ENCODE results near the gene NTSR2.

DNA sequence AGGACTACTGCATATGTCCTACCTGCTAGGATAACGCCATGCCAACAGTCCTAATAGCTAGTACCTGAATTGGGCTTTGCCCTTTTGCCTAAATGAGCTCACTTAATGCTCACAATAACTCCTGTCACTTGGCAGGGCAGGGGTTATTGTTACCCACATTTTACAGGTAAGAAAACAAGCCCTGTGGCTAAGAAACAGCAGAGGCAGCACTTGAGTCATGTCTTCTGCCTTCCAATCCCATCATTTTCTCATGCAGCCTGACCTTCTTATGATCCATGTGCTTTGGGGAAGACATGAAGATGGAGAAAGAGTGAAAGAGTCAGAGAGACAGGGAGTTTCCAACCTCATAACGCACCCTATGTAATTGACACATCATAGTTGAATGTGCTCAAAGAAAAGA, 42.9 kb upstream of the NTSR2 start:
- TF ChIP-seq, protein P1, sequence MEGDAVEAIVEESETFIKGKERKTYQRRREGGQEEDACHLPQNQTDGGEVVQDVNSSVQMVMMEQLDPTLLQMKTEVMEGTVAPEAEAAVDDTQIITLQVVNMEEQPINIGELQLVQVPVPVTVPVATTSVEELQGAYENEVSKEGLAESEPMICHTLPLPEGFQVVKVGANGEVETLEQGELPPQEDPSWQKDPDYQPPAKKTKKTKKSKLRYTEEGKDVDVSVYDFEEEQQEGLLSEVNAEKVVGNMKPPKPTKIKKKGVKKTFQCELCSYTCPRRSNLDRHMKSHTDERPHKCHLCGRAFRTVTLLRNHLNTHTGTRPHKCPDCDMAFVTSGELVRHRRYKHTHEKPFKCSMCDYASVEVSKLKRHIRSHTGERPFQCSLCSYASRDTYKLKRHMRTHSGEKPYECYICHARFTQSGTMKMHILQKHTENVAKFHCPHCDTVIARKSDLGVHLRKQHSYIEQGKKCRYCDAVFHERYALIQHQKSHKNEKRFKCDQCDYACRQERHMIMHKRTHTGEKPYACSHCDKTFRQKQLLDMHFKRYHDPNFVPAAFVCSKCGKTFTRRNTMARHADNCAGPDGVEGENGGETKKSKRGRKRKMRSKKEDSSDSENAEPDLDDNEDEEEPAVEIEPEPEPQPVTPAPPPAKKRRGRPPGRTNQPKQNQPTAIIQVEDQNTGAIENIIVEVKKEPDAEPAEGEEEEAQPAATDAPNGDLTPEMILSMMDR (IDR thresholded peaks at IDR 0.05): no peak
- TF ChIP-seq USF2 (CRISPR knock-in tag; IDR thresholded peaks at IDR 0.05) (no peak), GABPB1 (CRISPR knock-in tag; IDR thresholded peaks at IDR 0.05) (no peak)

Measured in WTC11 (cell line).